MM.1S (cell line): ENCODE measurements around the gene SRP14.

Experiments
- EZH2phosphoT487 ChIP-seq: fragments of 300-600 bp; sonication (generic); IDR thresholded peaks from 2 replicates; pipeline ENCODE4 v1.6.1; 2018; ENCODE audit warnings: antibody characterized with exemption, low read length
- TF ChIP-seq, protein P1 (sequence below): fragments of 300-600 bp; sonication (generic); IDR thresholded peaks from 2 replicates; pipeline ENCODE4 v1.5.1; 2016; ENCODE audit warnings: antibody characterized with exemption, low read length, mixed read lengths

- TF ChIP-seq, protein P1, sequence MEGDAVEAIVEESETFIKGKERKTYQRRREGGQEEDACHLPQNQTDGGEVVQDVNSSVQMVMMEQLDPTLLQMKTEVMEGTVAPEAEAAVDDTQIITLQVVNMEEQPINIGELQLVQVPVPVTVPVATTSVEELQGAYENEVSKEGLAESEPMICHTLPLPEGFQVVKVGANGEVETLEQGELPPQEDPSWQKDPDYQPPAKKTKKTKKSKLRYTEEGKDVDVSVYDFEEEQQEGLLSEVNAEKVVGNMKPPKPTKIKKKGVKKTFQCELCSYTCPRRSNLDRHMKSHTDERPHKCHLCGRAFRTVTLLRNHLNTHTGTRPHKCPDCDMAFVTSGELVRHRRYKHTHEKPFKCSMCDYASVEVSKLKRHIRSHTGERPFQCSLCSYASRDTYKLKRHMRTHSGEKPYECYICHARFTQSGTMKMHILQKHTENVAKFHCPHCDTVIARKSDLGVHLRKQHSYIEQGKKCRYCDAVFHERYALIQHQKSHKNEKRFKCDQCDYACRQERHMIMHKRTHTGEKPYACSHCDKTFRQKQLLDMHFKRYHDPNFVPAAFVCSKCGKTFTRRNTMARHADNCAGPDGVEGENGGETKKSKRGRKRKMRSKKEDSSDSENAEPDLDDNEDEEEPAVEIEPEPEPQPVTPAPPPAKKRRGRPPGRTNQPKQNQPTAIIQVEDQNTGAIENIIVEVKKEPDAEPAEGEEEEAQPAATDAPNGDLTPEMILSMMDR, result no peak
- no peak for TF ChIP-seq EZH2phosphoT487
Measured at GRCh38 chr15:40080104-40080503, 41.1 kb upstream of the SRP14 start.
